GM15510 (cell line): ENCODE measurements around the gene TK1.

Experiments used
- POLR2A ChIP-seq: IDR thresholded peaks from 3 replicates; pipeline ENCODE4 v1.6.1; 2011; ENCODE audit warnings: borderline replicate concordance; ENCODE audit not compliant: insufficient read length; ENCODE audit errors: extremely low read depth

Gene TK1

DNA sequence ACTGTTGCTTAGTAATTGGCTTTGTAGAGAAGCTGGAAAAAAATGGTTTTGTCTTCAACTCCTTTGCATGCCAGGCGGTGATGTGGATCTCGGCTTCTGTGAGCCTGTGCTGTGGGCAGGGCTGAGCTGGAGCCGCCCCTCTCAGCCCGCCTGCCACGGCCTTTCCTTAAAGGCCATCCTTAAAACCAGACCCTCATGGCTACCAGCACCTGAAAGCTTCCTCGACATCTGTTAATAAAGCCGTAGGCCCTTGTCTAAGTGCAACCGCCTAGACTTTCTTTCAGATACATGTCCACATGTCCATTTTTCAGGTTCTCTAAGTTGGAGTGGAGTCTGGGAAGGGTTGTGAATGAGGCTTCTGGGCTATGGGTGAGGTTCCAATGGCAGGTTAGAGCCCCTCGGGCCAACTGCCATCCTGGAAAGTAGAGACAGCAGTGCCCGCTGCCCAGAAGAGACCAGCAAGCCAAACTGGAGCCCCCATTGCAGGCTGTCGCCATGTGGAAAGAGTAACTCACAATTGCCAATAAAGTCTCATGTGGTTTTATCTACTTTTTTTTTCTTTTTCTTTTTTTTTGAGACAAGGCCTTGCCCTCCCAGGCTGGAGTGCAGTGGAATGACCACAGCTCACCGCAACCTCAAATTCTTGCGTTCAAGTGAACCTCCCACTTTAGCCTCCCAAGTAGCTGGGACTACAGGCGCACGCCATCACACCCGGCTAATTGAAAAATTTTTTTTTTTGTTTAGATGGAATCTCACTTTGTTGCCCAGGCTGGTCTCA lies 38.4 kb upstream of the TK1 start:
- no peak for TF ChIP-seq POLR2A

DNA sequence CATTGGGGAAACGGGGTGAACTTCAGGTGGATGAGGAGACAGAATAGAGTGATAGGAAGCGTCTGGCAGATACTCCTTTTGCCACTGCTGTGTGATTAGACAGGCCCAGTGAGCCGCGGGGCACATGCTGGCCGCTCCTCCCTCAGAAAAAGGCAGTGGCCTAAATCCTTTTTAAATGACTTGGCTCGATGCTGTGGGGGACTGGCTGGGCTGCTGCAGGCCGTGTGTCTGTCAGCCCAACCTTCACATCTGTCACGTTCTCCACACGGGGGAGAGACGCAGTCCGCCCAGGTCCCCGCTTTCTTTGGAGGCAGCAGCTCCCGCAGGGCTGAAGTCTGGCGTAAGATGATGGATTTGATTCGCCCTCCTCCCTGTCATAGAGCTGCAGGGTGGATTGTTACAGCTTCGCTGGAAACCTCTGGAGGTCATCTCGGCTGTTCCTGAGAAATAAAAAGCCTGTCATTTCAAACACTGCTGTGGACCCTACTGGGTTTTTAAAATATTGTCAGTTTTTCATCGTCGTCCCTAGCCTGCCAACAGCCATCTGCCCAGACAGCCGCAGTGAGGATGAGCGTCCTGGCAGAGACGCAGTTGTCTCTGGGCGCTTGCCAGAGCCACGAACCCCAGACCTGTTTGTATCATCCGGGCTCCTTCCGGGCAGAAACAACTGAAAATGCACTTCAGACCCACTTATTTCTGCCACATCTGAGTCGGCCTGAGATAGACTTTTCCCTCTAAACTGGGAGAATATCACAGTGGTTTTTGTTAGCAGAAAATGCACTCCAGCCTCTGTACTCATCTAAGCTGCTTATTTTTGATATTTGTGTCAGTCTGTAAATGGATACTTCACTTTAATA lies 37.6 kb upstream of the TK1 start:
- no peak for TF ChIP-seq POLR2A

GRCh38 chr17:78223765-78224164 lies 36.9 kb upstream of the TK1 start:
- TF ChIP-seq POLR2A = no peak

GRCh38 chr17:78223061-78223460 lies 36.2 kb upstream of the TK1 start:
- no peak for TF ChIP-seq POLR2A

- TF ChIP-seq POLR2A = no peak
These were observed 32.7 kb upstream of the TK1 start for GRCh38 chr17:78219396-78220150.

DNA sequence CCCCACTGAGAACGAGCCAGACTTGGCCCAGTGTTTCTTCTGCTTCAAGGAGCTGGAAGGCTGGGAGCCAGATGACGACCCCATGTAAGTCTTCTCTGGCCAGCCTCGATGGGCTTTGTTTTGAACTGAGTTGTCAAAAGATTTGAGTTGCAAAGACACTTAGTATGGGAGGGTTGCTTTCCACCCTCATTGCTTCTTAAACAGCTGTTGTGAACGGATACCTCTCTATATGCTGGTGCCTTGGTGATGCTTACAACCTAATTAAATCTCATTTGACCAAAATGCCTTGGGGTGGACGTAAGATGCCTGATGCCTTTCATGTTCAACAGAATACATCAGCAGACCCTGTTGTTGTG lies 27.8 kb upstream of the TK1 start:
- no peak for TF ChIP-seq POLR2A

DNA sequence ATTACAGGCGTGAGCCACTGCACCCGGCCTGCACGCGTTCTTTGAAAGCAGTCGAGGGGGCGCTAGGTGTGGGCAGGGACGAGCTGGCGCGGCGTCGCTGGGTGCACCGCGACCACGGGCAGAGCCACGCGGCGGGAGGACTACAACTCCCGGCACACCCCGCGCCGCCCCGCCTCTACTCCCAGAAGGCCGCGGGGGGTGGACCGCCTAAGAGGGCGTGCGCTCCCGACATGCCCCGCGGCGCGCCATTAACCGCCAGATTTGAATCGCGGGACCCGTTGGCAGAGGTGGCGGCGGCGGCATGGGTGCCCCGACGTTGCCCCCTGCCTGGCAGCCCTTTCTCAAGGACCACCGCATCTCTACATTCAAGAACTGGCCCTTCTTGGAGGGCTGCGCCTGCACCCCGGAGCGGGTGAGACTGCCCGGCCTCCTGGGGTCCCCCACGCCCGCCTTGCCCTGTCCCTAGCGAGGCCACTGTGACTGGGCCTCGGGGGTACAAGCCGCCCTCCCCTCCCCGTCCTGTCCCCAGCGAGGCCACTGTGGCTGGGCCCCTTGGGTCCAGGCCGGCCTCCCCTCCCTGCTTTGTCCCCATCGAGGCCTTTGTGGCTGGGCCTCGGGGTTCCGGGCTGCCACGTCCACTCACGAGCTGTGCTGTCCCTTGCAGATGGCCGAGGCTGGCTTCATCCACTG lies 27.3 kb upstream of the TK1 start, which contains the start of gene BIRC5:
Gene BIRC5 (plus strand): TSS at position 238 of the 690 bp plus-strand sequence. CDS start 64 bp downstream, at position 302.
- peak; percentile 69 for TF ChIP-seq POLR2A

- TF ChIP-seq POLR2A = no peak
These were observed 24.2 kb upstream of the TK1 start for GRCh38 chr17:78211032-78211431.

DNA sequence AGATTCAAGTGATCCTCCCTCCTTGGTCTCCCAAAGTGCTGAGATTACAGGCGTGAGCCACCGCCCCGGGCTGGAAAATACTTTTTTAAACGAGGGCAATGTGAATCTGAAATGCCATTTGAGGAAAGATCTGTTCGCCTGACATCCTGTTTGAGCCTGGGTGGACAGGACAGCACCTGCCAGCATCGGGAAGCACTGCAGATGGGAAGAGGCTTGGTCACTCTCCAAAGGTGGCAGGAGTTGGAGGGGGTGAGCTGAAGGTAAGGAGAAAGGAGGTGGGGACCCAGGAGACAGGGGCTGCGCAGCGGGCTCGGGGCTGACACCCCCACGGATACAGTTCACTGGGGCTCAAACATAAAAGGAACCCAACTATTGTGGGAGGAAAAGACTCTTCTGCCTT lies 23.3 kb upstream of the TK1 start:
- TF ChIP-seq POLR2A = no peak

GRCh38 chr17:78208486-78208885 lies 21.6 kb upstream of the TK1 start:
- no peak for TF ChIP-seq POLR2A

- TF ChIP-seq POLR2A = no peak
These were observed 19.4 kb upstream of the TK1 start for GRCh38 chr17:78206298-78206697.

DNA sequence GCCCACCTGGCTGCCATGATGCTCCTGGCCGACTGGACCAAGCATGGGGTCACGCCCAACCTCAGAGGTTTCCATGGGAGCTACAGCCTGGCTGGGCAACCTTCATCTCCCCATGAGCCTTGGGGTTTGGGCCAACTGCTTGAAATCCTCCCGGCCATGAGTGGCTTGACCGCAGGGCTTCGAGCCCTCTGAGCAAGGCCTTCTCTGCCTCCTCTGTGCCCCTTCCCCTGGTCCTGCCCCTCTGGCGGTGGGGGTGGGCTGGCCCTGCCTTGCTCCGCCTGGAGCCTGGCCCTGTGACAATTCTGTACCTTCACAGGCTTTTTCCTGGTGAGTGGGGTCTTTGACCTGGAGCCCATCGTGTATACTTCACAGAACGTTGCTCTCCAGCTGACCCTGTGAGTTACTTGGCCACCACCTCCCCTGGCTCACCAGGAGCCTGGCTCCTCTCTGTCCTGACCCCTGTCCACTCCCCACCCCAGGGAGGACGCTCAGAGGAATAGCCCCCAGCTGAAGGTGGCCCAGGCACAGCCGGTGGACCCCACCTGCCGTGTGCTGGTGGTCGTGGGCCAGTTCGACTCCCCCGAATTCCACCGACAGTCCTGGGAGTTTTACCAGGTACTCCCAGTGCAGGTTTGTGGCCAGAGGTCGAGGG lies 18.4 kb upstream of the TK1 start:
- TF ChIP-seq POLR2A = no peak

DNA sequence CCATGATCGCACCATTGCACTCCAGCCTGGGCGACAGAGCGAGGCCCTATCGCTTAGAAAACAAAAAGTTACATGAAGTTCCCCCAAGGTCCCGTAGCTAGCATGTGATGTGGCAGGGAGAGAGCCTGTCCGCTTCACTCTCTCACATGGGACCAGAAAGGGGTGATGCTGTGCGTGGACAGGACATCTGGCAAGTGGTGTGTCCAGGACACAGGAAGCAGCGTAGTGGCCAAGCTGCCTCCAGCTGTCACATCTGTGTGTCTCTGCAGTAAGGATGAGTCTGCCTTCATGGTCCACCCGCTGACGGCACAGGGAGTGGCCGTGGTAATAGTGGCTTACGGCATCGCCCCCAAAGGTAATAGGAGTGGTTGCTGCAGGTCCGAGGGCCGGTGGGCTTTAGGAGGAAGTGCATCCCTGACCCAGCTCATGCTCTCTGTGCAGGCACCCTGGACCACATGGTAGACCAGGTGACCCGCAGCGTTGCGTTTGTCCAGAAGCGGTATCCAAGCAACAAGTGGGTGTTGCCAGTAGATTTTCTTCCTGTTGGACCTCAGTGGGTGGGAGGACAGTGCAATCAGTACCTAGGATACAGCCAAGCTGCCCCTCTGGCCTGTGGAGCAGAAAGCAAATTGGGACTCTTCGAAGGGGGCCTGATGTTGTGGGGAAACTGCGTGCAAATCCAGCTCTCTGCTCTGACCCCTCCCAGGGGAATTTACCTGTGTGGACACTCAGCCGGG lies 17.7 kb upstream of the TK1 start:
- TF ChIP-seq POLR2A = no peak
